SIG-M5 (cell line): ENCODE data around the gene KIAA0319L.
"Not testable (repeated sequence)": the region's sequence is repeated elsewhere in the genome, so short reads cannot be mapped to it uniquely, and the experiment has no call there.

Experiments used
- DNase-seq: peaks from one replicate; lab custom pipeline; 2025; lab: John Stamatoyannopoulos, UW

Gene KIAA0319L

DNA sequence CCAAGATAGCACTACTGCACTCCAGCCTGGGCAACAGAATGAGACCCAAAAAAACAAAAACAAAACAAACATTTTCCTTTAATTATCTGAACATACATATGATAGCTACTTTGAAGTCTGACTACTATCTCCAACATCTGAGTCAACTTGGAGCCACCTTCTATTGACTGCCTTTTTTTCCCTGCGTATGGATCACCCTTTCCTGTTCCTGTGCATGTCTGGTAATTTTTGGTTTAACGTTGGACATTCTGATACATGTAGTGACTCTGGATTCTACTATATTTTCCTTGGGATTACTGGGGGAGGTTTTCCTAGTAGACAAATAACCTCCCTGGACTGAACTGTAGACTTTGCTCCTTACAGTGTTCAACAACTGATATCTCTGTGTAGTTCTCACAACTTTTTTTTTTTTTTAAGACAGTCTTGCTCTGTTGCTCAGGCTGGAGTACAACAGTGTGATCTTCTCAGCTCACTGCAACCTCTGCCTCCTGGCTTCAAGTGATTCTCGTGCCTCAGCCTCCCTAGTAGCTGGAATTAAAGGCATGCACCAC lies 70.3 kb downstream of the KIAA0319L start:
- no peak for DNase-seq

GRCh38 chr1:35481229-35481628 lies 76.0 kb downstream of the KIAA0319L start:
- DNase-seq, result no peak

DNA sequence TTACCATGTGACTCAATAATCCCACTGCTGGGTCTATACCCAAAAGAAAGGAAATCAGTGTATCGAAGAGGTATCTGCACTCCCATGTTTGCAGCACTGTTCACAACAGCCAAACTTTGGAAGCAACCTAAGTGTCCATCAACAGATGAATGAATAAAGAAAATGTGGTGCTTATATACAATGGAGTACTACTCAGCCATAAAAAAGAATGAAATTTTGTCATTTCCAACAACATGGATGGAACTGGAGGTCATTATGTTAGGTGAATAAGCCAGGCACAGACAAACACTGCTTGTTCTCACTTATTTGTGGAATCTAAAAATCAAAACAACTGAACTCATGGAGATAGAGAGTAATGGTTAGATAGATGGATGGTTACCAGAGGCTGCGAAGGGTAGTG lies 79.3 kb downstream of the KIAA0319L start:
- no peak for DNase-seq

DNA sequence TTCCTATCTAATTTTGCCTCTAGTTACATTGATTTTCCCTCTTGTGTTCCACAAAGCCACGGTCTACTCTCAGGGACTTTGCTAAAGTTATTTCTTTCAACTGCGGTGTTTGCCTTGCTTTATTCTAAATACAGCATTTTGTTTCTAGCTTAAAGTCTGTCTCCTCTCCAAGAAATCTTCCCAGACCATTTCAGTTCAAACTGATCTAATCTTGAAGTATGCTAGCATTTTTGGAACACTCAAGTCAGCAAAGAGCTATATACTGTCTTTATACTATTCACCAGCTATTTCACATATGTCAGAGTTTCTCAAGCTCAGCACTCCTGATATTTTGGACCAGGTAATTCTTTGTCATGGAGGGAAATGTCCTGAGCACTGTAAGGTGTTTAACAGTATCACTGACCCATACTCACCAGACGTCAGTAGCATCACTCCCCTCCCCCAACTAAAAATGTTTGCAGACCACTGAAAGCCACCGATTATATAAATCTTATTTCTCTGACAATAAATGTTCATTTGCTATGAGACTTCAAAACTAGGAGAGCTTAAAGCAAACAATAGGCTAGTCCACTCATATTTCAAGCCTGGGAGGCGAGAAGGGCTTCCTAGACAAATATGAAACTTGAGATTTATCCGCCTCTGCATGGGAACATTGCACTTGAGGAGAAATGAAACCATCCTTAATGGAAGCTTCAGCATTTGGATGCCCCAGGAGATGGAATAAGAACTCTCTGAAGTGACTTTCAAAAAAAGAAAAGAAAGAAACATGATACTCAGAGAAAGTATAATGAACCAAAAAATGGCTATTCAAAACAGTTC lies 81.1 kb downstream of the KIAA0319L start:
- no peak for DNase-seq

- no peak for DNase-seq
These were observed 81.8 kb downstream of the KIAA0319L start for GRCh38 chr1:35475356-35475755.

- not testable (repeated sequence) for DNase-seq
These were observed 84.0 kb downstream of the KIAA0319L start for GRCh38 chr1:35473216-35473615.

- DNase-seq, result no peak
These were observed 86.1 kb downstream of the KIAA0319L start for GRCh38 chr1:35470977-35471613.

- DNase-seq, result no peak
These were observed 91.1 kb downstream of the KIAA0319L start for GRCh38 chr1:35466120-35466519.

DNA sequence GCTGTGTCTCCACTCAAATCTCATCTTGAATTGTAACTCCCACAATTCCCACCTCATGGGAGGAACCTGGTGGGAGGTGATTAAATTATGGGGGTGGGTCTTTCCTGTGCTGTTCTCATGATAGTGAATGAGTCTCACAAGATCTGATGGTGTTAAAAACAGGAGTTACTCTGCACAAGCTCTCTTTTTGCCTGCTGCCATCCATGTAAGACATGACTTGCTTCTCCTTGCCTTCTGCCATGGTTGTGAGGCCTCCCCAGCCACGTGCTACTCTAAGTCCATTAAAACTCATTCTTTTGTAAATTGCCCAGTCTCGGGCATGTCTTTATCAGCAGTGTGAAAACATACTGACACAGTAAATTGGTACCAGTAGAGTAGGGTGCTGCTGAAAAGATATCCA lies 93.5 kb downstream of the KIAA0319L start:
- DNase-seq, result not testable (repeated sequence)

DNA sequence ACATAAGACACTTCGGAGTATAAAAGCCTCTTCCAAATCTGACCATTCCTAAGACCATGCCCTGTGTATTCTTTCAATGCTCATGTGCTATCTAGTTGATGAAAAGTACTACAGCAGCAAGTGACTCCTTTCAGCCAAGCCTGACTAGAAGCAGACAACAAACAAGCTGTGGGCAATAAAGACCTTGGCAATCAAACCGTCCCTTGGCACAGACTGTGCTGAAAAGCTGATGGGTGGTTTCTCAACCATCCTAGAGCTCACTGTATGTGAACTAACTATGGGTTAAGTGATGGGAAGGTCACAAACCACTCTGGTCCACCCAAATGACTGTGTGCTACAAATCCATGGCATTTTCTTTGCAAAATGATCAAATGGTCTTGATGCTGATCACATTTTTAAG lies 94.0 kb downstream of the KIAA0319L start:
- no peak for DNase-seq

GRCh38 chr1:35461966-35462651 lies 95.1 kb downstream of the KIAA0319L start:
- no peak for DNase-seq

GRCh38 chr1:35460796-35461195 lies 96.4 kb downstream of the KIAA0319L start:
- no peak for DNase-seq

DNA sequence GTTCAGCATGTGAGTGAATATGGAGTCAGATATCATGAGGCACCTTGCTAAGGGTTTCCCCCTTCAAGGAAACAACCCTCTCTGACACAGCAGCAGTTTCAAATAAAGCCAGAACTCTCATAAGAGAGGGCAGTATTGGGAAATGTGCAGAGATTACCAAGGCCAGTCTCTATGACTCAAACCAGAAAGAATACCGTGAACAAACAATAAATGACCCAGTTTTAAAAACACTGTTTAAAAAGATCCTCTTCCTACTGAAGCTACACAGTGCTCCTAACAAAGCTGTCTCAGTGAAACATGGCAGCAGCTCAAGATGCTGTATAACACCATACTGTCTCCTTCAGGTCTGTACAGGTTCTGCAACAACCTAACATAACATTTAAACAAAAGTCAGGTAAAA lies 102.6 kb downstream of the KIAA0319L start:
- DNase-seq, result no peak

DNA sequence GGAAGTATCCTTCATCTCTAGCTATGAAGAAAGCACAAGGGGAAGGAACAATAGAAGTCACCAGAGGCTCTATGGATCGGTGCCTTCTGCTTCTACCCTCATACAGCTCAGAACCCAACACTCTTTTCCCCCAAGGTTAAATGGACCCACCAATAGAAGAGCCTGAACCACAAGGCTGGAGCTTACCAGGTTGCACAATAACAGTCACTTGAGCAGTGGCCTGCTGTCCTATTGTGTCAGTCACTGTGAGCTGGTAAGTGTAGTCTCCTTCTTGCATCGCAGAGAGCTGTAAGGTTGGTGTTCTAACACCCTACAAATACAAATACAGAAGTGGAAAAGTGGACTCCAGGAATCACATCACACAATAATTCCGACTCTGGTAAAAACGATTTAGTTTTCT lies 103.0 kb downstream of the KIAA0319L start:
- DNase-seq, result no peak

GRCh38 chr1:35453031-35453430 lies 104.2 kb downstream of the KIAA0319L start:
- DNase-seq, result no peak

DNA sequence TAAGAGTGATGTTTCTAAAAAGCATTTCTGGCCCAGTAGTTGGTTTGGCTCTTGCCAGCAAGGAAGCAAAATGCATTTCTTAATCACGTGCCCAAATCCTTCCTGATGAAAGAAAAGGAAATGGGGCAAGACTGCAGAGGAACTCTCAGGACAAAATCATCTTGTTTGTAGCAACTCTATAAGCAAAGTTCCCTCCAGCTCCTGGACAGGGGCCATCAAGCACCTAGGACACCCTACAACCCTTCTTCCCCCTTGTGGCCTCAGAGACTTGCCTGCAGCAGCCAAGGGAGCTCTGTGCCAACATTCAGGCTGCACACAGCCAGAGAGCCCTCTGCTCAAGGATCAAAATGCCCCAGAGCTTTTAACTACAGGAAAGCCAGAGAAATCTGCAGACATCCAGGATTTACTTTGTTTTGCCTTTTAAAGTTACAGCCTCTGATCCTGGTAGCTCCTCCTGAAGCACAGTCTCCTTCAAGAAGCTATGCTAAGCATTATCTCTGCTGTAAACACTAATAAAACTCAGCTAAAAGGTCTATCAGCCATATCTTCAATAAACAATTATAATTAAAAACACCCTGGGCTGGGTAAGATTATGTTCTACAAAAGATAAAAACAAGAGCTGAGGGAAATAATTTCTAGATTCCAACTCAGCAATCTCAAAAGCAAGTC lies 105.0 kb downstream of the KIAA0319L start:
- no peak for DNase-seq

- DNase-seq, result no peak
These were observed 106.1 kb downstream of the KIAA0319L start for GRCh38 chr1:35451125-35451528.

DNA sequence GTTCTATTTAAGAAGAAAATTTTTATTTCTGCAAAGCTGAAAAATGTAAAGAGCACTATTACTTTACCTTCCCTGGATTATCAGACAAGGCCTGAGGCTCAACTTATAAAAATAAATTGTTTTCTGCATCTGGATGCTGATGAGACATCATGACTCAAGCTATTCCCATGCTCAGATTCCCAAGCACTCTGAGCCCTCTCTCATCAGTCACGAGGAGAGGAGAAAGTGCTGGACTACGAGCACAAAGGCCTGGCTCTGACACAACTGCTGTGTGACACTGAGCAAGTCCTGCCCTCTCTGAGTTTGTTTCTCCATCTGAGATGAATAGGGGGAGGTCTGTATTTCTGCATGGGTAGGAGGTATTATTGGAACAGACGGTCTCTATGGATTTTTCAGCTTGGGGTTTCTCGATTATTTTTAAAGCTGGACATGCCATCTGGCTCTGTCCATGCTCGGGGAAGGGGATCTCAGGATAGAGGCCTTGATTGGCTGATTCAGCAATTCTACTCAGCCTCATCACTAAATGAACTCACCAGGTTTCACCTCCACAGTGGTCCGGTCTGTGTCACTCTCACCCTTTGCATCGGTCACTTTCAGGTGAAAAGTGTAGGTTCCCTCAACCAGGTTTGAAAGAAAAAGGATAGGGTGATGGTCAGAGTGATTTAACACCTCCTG lies 107.7 kb downstream of the KIAA0319L start:
- DNase-seq, result no peak

DNA sequence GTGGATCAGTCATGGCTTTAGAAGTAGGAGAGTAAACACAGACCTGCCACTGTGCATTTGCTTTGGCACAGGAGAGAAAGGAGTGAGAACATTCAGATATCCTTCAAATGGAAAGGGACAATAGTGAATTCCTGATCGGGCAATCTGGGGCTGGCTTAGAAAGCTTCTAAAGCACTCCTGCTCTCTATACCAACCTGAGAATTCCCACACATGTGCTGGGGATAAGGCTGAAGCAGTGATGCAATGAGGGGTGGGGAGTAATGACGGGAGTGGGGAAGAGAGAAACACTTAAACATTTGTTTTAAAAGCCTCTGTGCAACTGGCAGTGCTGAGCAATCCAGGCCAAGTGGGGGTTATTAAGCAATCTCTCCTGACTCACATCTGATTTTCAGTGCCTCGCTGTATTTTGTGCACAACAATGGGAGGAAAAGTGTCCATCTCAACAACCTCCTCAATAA lies 108.8 kb downstream of the KIAA0319L start:
- DNase-seq, result no peak

- no peak for DNase-seq
These were observed 109.9 kb downstream of the KIAA0319L start for GRCh38 chr1:35447278-35447677.

DNA sequence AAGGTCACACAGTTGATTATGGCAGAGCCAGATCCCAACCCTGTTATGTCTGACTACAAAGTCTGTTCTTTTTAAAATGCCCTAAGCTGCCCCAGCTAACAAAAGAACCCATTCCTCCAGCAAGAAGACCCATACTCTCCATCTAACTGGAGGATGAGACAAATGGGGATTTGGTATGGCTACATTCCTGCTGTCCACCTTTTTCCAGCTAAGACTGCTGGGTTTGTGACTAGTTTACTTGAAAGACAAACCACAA lies 112.8 kb downstream of the KIAA0319L start:
- no peak for DNase-seq
